ENCODE measurements around the gene KRTAP10-5. TPM values are rescaled to one million over a fixed set of nuclear protein-coding genes. Genes with fewer than 3 reads are reported as not detected.
"Not testable (repeated sequence)": the region's sequence is repeated elsewhere in the genome, so short reads cannot be mapped to it uniquely, and the experiment has no call there.

Gene KRTAP10-5, protein sequence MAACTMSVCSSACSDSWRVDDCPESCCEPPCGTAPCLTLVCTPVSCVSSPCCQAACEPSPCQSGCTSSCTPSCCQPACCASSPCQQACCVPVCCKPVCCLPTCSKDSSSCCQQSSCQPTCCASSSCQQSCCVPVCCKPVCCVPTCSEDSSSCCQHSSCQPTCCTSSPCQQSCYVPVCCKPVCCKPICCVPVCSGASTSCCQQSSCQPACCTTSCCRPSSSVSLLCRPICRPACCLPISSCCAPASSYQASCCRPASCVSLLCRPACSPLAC
- polyA plus RNA-seq (2011; rRNA removed) = not detected in 2 replicates
- polyA minus RNA-seq (2011; rRNA and poly(A)+ RNA removed) = not detected in 2 replicates

DNA sequence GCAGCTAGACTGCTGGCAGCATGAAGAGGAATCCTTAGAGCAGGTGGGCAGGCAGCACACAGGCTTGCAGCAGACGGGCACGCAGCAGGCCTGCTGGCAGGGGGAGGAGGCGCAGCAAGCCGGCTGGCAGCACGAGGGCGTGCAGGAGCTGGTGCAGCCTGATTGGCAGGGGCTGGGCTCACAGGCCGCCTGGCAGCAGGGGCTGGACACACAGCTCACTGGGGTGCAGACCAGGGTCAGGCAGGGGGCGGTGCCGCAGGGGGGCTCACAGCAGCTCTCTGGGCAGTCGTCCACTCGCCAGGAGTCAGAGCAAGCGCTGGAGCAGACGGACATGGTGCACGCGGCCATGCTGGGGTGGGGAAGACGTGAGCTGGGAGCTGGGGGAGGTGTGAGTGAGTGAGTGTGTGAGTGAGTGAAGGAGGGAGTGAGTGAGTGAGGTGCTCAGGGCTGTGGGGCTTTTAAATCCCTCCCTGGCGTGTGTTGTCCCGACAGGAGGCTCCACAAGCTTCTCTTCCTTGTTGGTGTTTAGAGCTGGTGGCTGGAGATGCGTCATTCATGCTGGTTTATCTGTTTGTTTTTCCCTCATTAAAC, at the start of gene KRTAP10-5:
Gene KRTAP10-5, minus strand, starts transcription at position 374 of the 591 bp plus-strand sequence. Its CDS starts 26 bp downstream, at position 348.
- H3K27me3 ChIP-seq (ENCODE audit: control insufficient read depth, insufficient read depth, low read length); H3K4me3 ChIP-seq (ENCODE audit: low read depth, low read length); H3K36me3 ChIP-seq (ENCODE audit: control insufficient read depth, insufficient read depth, low read length); CTCF ChIA-PET; DNase-seq (ENCODE audit: low read depth); POLR2A ChIA-PET: not testable (repeated sequence)

DNA sequence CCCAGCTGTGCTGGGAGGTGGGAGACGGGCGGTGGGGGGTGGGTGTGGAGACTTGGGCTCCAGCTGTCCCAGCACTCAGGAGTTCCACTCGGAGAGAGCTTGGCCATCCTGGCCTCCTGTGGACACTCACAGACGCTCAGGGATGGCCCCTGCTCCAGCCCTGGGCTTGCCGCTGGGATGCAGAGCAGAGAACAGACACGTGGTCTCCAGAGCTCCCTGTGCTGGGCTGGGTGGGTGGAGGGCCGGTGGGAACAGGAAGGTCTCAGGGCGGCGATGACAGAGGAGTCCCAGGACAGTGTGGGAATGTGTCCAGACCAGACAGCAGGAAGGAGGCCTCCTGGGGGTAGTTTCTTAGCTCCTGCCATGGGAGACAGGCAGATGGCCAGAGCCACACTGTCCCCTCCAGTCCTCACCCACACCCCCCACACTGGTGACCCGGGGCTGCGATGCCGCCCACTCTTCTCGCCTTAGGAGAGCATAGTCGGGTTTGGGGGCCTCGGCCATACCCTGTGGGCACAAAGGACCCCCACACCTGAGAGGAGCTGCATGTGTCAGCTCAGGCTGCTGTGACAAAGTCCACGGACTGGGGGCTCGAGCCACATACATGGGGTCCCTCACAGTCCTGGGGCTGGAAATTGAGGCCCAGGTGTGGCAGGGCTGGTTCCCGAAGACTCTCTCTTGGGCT, 48.4 kb upstream of the KRTAP10-5 start:
- no peak for DNase-seq (ENCODE audit: low read depth)
- Histone ChIP-seq H3K36me3 (ENCODE audit: control insufficient read depth, insufficient read depth, low read length) (no peaks in the 10 kb centered on the region), H3K4me3 (ENCODE audit: low read depth, low read length) (no peak overlapping the region), H3K27me3 (ENCODE audit: control insufficient read depth, insufficient read depth, low read length) (no peaks in the 10 kb centered on the region)
- ChIA-PET CTCF (no interaction called here), POLR2A (no interaction called here)
- TF ChIP-seq, protein P1, sequence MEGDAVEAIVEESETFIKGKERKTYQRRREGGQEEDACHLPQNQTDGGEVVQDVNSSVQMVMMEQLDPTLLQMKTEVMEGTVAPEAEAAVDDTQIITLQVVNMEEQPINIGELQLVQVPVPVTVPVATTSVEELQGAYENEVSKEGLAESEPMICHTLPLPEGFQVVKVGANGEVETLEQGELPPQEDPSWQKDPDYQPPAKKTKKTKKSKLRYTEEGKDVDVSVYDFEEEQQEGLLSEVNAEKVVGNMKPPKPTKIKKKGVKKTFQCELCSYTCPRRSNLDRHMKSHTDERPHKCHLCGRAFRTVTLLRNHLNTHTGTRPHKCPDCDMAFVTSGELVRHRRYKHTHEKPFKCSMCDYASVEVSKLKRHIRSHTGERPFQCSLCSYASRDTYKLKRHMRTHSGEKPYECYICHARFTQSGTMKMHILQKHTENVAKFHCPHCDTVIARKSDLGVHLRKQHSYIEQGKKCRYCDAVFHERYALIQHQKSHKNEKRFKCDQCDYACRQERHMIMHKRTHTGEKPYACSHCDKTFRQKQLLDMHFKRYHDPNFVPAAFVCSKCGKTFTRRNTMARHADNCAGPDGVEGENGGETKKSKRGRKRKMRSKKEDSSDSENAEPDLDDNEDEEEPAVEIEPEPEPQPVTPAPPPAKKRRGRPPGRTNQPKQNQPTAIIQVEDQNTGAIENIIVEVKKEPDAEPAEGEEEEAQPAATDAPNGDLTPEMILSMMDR (IDR thresholded peaks at IDR 0.05; ENCODE audit: insufficient read depth, low read depth, low read length) = no peak

DNA sequence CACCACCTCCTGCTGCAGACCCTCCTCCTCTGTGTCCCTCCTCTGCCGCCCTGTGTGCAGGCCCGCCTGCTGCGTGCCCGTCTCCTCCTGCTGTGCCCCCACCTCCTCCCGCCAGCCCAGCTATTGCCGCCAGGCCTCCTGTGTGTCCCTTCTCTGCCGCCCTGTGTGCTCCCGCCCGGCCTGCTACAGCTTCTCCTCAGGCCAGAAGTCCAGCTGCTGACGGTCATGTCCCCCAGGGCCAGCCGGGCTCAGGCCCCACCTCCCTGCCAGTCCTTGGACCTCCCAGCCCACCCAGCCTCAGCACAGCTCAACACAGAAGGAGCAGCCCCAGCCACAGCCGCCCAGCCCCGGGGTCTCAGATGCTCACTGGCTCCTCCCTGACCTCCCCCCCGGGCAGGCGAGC, 47.4 kb upstream of the KRTAP10-5 start:
- CTCF ChIA-PET; H3K4me3 ChIP-seq (ENCODE audit: low read depth, low read length); H3K36me3 ChIP-seq (ENCODE audit: control insufficient read depth, insufficient read depth, low read length); H3K27me3 ChIP-seq (ENCODE audit: control insufficient read depth, insufficient read depth, low read length); DNase-seq (ENCODE audit: low read depth); POLR2A ChIA-PET: not testable (repeated sequence)

DNA sequence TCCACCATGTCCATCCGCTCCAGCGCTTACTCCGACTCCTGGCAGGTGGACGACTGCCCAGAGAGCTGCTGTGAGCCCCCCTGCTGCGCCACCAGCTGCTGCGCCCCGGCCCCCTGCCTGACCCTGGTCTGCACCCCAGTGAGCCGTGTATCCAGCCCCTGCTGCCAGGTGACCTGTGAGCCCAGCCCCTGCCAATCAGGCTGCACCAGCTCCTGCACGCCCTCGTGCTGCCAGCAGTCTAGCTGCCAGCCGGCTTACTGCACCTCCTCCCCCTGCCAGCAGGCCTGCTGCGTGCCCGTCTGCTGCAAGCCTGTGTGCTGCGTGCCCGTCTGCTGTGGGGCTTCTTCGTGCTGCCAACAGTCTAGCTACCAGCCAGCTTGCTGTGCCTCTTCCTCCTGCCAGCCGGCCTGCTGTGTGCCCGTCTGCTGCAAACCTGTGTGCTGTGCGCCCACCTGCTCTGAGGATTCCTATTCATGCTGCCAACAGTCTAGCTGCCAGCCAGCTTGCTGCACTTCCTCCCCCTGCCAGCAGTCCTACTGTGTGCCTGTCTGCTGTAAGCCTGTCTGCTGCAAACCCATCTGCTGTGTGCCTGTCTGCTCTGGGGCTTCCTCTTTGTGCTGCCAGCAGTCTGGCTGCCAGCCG, 46.9 kb upstream of the KRTAP10-5 start:
- H3K4me3 ChIP-seq (ENCODE audit: low read depth, low read length); H3K36me3 ChIP-seq (ENCODE audit: control insufficient read depth, insufficient read depth, low read length); DNase-seq (ENCODE audit: low read depth); H3K27me3 ChIP-seq (ENCODE audit: control insufficient read depth, insufficient read depth, low read length); CTCF ChIA-PET; POLR2A ChIA-PET: not testable (repeated sequence)

DNA sequence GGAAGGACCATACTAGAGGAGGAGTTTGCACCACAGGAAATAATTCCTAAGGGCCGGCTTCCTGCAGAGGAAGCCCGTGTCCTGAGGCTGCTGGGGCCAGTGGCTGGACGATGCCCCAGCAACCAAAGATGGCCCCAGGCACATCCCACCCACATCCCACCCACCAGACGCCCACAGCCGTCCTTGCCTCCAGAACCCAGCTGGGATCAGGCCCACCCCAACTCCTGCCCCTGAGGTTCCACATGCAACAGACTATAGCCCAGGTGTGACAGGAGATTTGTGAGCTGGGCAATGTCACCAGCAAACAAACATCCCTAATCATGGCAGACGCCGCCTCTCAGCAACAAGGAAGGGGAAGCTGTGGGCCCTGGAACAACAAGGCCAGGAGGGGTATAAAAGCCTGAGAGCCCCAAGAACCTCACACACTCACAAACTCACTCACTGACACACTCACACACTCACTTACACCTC, 46.3 kb upstream of the KRTAP10-5 start, which contains the start of gene KRTAP10-9:
Gene KRTAP10-9, plus strand, starts transcription at position 421 of the 471 bp plus-strand sequence. CDS start 79 bp downstream, outside the sequence.
- POLR2A ChIA-PET = no interaction called here
- H3K27me3 ChIP-seq (ENCODE audit: control insufficient read depth, insufficient read depth, low read length) = no peaks in the 10 kb centered on the region
- H3K36me3 ChIP-seq (ENCODE audit: control insufficient read depth, insufficient read depth, low read length) = no peaks in the 10 kb centered on the region
- TF ChIP-seq, protein P1 (IDR thresholded peaks at IDR 0.05; ENCODE audit: insufficient read depth, low read depth, low read length) = no peak
- CTCF ChIA-PET = no interaction called here
- H3K4me3 ChIP-seq (ENCODE audit: low read depth, low read length) = no peak within 1 kb of the TSS
- no peak for DNase-seq (ENCODE audit: low read depth)

DNA sequence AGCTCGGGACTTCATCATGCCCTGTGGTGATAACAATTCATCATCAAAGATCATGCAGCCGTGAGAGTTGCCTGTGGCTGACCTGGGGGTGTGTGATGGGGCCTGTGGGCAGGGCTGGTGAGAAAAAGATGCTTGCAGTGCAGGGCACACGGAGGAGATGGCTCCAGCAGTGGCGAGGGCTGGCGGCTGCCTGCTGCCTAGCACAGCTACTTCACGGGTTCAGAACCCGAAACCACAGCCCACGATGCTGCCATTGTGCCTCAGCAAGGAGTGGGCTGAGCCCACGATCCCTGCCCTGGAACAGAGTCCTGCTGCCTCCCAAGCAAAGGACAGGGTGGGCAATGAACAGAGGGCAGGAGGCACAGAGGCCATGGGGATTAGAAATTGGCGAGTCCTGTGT, 45.9 kb upstream of the KRTAP10-5 start:
- Histone ChIP-seq H3K4me3 (ENCODE audit: low read depth, low read length) (no peak overlapping the region), H3K36me3 (ENCODE audit: control insufficient read depth, insufficient read depth, low read length) (no peaks in the 10 kb centered on the region), H3K27me3 (ENCODE audit: control insufficient read depth, insufficient read depth, low read length) (no peaks in the 10 kb centered on the region)
- no peak for DNase-seq (ENCODE audit: low read depth)
- ChIA-PET CTCF (no interaction called here), POLR2A (no interaction called here)
- TF ChIP-seq, protein P1 (IDR thresholded peaks at IDR 0.05; ENCODE audit: insufficient read depth, low read depth, low read length) = no peak
